DMS53 (cell line): Measurements from ENCODE around the gene MARCHF6.
"Not testable (repeated sequence)": the region's sequence is repeated elsewhere in the genome, so short reads cannot be mapped to it uniquely, and the experiment has no call there.

Experiments
- DNase-seq: peaks from one replicate; lab custom pipeline; 2025; lab: John Stamatoyannopoulos, UW

The MARCHF6 gene, protein sequence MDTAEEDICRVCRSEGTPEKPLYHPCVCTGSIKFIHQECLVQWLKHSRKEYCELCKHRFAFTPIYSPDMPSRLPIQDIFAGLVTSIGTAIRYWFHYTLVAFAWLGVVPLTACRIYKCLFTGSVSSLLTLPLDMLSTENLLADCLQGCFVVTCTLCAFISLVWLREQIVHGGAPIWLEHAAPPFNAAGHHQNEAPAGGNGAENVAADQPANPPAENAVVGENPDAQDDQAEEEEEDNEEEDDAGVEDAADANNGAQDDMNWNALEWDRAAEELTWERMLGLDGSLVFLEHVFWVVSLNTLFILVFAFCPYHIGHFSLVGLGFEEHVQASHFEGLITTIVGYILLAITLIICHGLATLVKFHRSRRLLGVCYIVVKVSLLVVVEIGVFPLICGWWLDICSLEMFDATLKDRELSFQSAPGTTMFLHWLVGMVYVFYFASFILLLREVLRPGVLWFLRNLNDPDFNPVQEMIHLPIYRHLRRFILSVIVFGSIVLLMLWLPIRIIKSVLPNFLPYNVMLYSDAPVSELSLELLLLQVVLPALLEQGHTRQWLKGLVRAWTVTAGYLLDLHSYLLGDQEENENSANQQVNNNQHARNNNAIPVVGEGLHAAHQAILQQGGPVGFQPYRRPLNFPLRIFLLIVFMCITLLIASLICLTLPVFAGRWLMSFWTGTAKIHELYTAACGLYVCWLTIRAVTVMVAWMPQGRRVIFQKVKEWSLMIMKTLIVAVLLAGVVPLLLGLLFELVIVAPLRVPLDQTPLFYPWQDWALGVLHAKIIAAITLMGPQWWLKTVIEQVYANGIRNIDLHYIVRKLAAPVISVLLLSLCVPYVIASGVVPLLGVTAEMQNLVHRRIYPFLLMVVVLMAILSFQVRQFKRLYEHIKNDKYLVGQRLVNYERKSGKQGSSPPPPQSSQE

DNA sequence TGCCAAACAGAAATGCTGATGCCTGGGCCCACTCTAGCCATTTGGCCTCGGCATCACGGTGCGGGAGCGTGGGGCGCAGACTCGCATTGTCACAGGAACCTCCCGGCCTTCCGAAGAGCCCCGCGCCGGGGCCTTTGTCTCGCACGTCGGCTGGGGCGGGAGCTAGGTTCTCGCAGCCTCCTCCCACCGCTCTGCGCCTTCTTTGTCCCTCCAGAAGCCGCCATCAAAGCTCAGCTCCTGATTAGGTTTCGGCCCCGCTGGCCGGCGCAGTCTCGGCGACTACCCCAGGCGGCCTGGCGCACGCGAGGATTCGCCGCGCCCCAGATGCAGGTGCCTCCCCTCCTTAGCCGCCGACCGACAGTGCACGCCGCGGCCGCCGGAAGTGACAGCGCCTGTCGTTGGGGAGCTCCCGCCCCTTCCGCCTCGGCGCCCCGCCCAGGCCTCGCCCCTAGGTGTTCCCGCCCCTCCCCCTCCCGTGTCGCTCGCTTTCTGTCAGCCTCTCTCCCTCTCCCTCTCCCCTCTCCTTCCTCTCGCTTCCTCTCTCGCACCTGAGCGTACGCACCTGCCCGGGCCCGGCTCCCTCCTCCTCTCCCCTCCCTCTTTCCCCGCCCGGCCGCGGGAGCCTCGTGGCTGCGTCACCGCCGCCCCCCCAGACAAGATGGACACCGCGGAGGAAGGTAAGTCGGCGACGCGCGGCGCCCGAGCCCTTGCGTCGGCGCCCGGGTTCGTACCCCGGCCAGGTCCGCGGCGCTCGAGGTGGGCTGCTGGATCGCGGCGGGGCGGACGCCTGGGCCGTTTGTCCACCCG is at the start of gene MARCHF6:
MARCHF6 (plus strand) TSS at position 455 of the 807 bp plus-strand sequence; CDS start at position 659, 204 bp downstream.
- peak; percentile 100 for DNase-seq

DNA sequence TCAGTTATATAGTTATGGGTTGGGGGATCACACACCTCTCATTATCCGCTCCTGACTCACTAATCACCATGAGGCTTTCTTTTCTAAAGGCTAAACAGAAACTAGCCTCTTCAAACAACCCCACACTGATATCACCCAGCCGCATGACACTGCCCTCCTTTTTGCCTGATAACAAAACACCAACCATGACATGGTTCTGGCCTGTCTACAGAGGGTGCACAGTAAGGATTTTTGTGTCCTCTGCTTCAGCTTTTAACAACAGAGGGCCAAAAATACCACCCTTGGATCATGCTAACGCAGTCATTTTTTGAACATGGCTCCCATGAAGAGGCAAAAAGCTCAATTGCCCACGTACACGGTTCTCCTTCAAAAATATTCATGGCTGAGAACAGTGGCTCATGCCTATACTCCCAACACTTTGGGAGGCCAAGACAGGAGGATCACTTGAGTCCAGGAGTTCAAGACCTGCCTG is 49.8 kb upstream of the MARCHF6 start:
- peak; percentile 57 for DNase-seq

DNA sequence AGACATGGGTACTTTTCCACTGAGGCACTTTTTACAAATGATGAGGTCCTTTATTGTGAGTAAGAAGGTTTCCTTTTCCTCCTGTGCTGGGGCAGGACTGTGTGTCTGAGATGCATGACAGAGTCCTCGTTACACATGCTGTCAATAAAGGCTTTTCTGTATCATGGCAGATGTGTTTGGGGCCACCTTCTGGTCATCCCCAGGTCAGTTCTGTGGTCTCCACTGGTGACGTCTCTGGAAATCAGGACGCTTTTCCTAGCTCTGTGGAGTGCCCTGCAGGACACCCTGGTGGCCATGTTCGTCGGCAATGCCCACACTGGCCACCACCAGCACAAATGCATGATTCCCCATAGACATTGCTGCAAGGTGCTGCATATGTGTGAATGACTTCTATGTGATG is 48.6 kb upstream of the MARCHF6 start:
- DNase-seq, result peak; percentile 37

DNA sequence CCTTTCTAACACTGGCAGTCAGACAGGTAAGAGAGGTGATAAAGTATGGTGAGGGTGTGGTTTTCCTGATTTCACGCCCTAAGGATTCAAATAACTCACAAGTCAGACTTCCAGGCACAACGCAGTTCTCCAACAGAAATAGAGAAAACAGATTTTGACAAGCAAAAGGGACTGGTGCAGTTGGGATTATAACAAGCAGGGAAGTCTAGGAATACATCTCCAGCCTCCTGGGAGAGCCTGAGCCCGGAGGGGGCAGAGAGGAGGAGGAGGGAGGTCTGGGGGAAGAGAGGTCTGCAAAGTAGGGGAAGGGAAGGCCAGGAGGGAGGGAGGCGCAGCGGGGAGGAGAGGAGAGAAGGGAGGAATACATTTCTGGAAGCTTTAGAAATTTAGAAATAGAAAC is 47.4 kb upstream of the MARCHF6 start:
- DNase-seq, result no peak

DNA sequence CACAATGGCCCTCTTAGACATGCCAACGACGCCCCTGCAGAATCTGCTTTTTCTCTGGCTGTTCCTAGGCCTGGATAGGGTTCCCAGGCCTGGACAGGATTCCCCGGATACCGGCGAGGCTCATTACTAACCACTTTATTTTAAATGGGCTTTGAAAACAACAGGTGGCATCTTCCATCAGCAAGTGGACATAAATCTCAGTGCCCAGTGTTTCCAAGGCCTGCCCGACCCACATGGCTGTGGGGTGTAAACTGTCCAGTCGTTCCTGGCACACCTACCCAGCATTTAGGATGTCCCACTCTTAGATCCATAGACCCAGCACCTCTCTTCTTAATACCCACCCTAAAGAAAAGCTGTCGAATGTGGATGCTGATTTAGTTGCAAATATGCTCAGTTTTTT is 46.7 kb upstream of the MARCHF6 start:
- DNase-seq, result peak; percentile 80

DNA sequence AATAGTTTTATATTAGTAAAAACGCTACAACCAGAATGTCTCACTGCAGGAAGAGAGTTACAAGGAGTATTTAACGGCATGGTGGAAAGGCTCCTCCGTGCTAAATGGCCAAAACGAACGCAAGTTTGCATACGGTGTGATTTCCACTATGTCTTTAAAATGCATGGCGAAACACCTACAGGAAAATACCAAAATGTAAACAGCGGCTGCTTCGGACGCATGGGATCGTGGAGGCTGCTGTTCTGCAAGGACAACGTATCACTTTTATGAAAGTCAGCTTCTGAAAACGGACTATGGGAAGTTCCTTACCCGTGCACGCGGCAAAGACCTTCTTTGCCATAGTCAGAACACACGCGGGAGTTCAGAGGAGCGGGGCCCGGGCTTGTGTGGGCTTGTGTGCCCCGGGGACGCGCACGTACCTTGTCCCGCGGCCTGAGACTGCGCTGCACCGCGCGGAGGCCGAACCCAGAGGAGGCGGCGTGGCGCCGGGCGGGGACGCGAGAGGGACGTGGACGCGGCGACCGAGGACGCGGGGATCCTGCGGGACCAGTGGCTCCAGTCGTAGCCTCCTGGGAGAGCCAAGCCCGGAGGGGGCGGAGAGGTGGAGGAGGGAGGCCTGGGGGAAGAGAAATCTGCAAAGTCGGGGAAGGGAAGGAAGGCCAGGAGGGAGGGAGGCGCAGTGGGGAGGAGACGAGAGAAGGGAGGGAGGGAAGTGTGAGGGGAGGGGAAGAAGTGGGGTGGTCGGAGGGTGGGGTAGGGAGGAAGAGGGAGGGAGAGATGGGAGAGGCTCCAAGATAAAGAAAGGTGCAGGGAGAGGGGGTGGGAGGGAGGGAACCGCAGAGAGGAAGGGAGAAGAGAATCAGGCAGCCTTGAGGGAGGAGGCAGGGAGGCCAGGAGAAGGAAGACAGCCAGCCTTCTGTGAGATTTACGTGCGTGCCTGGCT is 46.0 kb upstream of the MARCHF6 start, which contains the start of gene CMBL:
CMBL (minus strand) TSS at position 697 of the 943 bp plus-strand sequence. CDS start 17,140 bp downstream, outside the sequence.
- DNase-seq, result peak; percentile 89

DNA sequence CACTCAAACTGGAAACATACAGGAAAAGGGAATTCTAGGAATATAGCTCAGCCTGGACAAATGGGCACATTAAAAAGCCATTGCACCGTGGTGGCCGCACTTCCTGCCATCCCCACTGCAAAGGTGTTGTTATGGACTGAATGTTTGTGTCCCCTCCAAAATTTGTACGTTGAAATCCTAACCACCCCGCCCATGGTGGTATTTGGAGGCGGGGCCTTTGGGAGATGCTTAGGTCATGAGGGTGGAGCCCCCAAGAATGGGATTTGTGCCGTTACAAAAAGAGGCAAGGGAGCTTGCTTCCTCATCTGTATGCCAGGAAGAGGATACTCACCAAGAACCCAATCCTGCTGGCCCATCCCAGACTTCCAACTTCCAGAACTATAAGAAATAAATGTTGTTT is 44.7 kb upstream of the MARCHF6 start:
- DNase-seq, result no peak

DNA sequence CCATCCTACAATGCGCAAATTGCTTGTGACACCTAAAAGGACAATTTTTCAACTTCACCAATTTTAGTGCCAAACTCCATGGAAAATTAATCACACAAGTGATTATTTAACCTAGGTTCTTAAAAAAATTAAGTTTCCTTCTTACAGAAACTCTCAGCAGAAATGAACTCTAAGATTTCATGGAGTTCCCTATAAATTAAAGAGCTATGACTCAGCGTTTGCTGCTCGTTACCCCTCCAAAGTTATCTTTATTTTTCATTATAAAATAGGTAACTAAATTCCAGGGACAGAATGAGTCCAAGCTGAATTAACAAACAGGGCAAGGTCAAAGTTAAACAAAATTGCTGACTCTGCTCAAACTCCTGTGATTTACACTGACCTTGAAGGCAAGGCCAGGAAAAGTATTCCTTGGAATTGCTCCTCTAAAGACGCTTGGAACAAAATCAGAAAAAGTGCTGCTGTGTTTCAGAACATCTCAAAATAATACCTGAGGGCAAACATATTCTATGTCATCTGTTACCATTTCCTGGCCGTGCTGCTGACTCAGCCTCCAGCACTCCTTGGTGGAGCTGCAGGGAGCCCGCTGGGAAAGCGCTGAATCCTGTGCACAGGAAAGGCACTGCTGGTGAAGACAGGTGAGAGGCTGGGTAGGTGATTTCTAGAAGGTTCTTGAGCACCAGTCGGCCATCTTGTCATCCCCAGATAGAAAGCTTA is 43.3 kb upstream of the MARCHF6 start:
- peak; percentile 77 for DNase-seq

DNA sequence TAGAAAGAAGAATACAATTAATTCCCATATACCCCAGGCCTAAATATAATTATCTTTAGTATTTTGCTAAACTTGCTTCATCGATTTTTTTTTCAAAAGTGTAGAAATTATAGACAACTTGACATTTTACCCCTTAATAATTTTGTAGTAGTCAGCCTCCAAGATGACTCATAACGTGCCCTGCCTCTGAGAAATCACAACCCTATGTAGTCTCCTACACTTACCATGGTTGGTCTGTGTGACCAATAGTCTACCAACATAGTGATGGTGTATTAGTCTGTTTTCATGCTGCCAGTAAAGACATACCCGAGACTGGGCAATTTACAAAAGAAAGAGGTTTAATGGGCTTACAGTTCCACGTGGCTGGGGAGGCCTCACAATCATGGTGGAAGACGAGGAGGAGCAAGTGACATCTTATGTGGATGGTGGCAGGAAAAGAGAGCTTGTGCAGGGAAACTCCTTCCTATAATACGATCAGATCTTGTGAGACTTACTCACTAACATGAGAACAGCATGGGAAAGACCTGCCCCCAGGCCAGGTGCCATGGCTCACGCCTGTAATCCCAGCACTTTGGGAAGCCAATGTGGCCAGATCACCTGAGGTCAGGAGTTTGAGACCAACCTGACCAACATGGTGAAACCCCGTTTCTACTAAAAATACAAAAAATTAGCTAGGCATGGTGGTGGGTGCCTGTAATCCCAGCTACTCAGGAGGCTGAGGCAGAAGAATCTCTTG is 42.5 kb upstream of the MARCHF6 start:
- not testable (repeated sequence) for DNase-seq

DNA sequence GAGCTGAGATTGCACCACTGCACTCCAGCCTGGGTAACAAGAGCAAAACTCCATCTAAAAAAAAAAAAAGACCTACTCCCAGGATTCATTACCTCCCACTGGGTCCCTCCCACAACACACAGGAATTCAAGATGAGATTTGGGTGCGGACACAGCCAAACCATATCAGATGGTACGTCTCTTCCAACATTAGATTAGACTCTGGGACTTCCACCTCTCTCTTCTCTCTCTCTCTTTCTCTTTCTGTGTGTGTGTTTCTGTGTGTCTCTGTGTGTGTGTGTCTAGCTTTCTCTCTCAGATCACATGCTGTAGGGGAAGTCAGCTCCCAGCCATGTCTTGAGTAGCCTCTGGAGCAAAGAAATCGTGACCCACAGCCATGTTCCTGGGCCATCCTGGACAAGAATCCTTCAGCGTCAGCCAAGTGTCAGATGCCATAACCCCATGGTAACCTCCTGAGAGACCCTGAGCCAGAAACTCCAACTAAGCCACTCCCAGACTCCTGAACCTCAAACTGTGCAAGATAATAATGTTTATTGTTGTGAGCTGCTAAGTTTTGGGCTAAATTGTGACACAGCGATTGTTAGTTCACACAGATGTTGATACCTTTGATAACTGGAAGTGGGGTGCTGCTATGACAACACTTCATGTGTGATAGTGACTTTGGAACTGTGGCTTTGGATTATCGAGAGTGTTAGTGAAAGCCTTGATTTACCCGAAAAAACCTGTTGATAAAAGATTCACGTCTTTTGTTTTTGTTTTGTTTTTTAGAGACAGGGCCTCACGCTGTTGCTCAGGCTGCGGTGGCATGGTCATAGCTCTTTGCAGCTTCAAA is 41.7 kb upstream of the MARCHF6 start:
- no peak for DNase-seq

DNA sequence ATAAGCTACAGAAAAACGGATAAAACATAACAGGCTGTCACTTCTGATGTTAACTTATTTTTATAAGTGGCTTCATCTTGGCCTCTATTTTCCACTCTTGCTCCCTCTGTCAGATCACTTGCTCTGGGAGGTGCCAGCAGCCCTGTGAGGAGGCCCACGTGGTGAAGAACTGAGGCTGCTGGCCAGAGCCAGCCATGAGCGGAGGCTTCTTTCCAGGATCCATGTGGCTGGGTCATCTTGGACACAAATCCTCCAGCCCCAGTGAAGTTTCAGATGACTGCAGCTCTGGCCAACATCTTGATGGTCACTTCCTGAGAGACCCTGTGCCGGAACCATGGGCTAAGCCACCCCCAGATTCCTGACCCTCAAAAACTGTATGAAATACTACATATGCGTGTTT is 38.3 kb upstream of the MARCHF6 start:
- no peak for DNase-seq

DNA sequence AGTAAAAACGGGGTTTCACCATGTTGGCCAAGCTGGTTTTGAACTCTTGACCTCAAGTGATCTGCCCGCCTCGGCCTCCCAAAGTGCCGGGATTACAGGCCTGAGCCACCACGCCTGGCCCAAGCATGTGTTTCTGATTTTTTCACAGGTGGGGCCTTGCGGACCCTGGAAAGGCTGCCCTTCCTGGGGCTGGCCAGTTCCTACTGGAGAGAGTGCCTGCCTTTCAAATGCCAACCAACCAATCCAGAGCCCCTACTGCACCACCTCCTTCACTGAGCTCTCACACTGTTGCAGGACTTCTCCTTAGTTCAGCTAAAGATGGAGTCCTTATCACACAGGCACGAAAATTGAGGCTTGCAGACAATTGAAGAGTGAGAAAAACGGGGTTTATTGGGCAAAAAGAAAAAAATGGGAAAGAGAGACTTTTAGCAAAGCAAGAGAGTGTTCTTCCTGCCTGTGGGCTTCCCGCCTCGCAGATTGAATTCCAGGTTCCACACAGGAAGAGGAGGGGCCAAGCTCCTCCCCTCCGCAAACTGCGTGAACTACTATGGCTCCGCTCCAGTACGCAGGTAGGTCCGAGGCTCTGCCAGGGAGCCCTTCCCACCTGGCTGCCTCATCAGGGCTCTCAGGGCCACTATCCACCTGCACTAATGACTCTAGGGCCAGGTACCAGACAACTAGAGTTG is 37.5 kb upstream of the MARCHF6 start:
- DNase-seq, result no peak

DNA sequence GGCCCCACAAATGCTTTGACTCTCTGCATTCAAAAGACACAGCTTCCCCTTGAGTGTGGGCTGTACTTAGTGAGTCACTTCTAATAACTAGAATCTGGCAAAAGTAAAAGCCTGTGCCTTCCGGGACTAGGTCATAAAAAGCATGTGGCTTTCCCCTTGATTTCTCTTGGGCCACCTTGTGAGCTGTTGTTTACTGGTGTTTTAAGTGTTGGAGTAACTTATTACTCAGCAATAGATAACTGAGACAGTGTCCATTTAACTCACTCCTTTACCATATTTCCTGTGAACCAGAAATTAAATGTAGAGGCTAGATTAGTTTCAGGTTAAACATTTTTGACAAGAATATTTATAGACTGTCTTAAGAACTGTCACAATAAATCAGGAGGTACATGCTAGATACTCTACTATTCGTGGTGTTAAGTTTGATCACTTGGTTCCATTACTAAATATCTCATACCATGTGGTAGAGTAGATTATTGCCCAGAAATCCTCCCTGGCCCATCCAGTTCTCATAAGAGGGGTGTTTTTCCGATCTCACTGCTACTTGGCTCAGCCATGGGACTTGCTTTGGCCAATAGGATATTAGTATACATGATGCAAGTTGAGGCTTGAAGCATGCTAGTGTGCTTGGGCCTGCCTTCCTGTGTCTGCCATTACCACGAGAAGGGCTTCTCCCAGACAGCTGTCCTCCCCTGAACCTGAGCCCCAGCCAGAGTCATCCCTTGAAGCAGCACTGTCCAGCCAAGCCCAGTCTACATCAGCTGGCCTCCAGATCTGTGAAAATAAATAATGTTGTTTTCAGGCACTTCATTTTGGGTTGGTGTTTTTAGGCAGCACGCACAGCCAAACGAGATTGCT is 35.4 kb upstream of the MARCHF6 start:
- no peak for DNase-seq

DNA sequence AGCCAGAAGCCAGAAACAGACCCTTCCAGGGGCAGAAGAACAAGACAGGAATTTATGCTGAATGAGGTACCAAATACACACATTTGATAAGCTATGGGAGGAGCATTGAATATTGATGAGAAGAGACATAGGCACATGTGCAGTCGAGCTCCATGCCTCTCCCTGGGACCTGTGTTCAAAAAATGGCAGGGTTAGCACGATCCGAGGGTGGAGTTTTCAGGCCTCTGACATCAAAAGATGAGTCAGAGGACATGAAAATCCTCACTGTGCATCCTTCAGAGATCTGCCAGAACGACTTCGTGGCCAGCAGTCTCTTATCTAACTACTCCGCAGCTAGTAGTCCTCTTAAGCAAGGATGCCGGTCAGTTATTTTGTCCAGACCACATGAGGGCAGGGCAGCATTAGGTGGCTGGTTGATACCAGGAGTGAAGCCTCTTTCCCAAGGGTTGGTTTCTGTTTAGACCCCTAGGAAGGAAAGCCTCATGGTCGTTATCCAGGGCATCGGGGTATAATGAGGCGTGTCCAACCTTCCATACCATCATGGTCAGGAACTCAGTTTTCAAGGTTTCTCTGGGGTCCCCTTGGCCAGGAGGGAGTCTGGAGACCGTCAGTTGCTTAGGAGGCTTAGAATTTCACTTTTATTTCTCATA is 34.2 kb upstream of the MARCHF6 start:
- no peak for DNase-seq

DNA sequence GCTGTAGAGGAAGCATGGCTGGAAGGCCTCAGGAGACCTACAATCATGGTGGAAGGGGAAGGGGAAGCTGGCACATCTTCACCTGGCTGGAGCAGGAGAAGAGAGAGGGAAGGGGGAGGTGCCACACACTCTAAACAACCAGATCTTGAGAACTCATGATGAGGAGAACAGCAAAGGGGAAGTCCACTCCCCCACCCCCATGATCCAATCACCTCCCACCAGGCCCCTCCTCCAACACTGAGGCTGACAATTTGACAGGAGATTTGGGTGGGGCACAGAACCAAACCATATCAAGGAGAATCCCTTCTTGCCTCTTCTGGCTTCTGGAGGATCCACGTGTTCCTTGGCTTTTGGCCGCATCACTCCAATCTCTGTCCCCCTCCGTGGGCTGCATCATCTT is 32.7 kb upstream of the MARCHF6 start:
- DNase-seq, result no peak

DNA sequence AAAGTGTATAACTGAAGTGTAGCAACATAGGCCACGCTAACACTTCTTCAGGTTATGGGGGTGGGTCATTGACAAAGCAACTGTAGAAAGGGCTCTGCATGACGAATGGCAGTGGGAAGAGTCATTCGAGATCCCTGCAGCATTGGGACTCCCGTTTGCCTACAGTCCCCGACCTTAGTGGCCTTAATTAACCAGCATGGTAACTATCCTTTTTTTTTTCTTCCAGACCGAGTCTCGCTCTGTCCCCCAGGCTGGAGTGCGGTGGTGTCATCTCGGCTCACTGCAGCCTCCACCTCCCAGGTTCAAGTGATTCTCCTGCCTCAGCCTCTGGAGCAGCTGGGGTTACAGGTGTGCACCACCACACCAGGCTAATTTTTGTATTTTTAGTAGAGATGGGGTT is 31.6 kb upstream of the MARCHF6 start:
- DNase-seq, result no peak
